ENCODE results near the gene BHLHE40.
"Not testable (repeated sequence)": the region's sequence is repeated elsewhere in the genome, so short reads cannot be mapped to it uniquely, and the experiment has no call there.

Gene BHLHE40

GRCh38 chr3:4956738-4957137 is 22.5 kb upstream of the BHLHE40 start:
- no peak for DNase-seq
- in situ Hi-C loops (cut with HindIII; ENCODE audit: low pct_ligation_motif_present, low pct_unique_long_range_greater_than_20kb, low sequenced_read_pairs), result no loop called here

GRCh38 chr3:4957978-4958377 is 21.3 kb upstream of the BHLHE40 start:
- no peak for DNase-seq
- in situ Hi-C loops (cut with HindIII; ENCODE audit: low pct_ligation_motif_present, low pct_unique_long_range_greater_than_20kb, low sequenced_read_pairs), result no loop called here

DNA sequence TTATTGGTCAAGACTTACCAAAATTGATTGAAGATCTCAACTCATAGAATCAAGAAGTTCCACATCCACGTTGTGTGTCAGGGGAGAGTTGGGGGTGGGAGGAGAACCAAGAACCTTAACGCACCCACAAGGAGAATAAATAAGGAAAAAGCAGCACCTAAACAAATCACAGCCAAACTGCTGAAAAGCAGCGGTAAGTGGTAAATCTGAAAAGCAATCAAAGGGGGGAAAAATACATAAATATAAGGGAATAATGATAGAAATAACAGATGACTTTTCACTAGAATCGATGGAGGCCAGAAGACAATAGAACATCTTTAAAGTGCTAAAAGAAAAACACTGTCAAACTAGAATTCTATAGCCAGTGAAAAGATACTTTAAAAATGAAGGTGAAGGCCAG is 20.1 kb upstream of the BHLHE40 start:
- in situ Hi-C loops (cut with HindIII; ENCODE audit: low pct_ligation_motif_present, low pct_unique_long_range_greater_than_20kb, low sequenced_read_pairs), result no loop called here
- no peak for DNase-seq

- in situ Hi-C loops (cut with HindIII; ENCODE audit: low pct_ligation_motif_present, low pct_unique_long_range_greater_than_20kb, low sequenced_read_pairs); DNase-seq: not testable (repeated sequence)
Observed at GRCh38 chr3:4961865-4962264, 17.4 kb upstream of the BHLHE40 start.

DNA sequence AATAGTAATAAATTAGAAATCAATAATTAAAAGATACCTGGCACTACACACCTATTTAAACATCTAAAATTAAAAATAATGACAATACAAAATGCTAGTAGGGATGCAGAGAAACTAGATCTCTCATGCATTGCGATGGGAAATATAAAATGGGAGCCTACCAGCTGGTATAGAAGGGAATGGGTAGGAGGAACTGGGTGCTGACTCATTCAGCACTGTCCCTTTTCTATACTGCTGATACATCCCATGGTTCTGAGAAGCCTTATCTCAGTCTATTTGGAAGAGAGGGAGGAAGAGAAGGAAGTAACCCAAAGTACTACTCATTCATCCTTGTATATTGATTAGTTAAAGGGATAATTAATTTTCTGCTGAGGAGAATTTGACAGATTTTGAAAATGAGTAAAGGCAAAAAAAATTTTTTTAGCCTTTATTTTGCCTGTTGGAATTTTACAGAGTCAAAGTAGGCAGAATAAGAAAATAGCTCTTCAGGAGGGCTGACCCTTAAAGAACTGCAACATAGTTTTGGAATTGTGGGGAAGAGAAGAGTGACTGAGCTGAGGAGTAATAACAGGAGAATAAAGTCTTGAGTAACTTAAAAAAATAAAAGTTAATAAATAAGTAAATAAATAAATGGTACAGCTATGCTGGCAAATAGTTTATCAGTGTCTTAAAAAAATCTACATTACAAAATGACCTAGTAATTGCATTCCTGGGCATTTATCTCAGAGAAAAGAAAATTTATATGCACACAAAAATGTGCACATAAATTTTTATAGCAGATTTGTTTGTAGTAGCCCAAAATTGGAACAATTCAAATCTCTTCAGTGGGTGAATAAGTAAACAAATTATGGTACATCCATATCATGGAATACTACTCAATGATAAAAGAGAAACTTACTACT is 15.3 kb upstream of the BHLHE40 start:
- in situ Hi-C loops (cut with HindIII; ENCODE audit: low pct_ligation_motif_present, low pct_unique_long_range_greater_than_20kb, low sequenced_read_pairs), result no loop called here

DNA sequence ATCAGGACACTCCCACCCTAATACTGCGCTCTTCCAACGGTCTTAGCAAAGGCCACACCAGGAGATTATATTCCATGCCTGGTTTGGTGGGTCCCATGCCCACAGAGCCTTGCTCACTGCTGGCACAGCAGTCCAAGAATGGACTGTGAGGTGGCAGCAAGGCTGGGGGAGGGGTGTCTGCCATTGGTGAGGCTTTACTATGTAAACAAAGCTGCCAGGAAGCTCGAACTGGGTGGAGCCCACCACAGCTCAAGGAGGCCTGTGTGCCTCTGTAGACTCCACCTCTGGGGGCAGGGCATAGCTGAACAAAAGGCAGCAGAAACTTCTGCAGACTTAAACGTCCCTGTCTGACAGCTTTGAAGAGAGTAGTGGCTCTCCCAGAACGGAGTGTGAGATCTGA is 13.2 kb upstream of the BHLHE40 start:
- DNase-seq; in situ Hi-C loops (cut with HindIII; ENCODE audit: low pct_ligation_motif_present, low pct_unique_long_range_greater_than_20kb, low sequenced_read_pairs): not testable (repeated sequence)

More for the DNA sequence above, 15.3 kb upstream of the BHLHE40 start:
- no peak for DNase-seq

GRCh38 chr3:4967683-4968082 is 11.6 kb upstream of the BHLHE40 start:
- DNase-seq; in situ Hi-C loops (cut with HindIII; ENCODE audit: low pct_ligation_motif_present, low pct_unique_long_range_greater_than_20kb, low sequenced_read_pairs): not testable (repeated sequence)

DNA sequence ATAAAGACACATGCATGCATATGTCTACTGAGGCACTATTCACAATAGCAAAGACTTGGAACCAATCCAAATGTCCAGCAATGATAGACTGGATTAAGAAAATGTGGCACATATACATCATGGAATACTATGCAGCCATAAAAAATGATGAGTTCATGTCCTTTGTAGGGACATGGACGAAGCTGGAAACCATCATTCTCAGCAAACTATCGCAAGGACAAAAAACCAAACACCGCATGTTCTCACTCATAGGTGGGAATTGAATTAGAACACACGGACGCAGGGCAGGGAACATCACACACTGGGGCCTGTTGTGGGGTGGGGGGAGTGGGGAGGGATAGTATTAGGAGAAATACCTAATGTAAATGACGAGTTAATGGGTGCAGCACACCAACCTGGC is 7.8 kb upstream of the BHLHE40 start:
- DNase-seq; in situ Hi-C loops (cut with HindIII; ENCODE audit: low pct_ligation_motif_present, low pct_unique_long_range_greater_than_20kb, low sequenced_read_pairs): not testable (repeated sequence)

GRCh38 chr3:4971838-4972237 is 7.4 kb upstream of the BHLHE40 start:
- in situ Hi-C loops (cut with HindIII; ENCODE audit: low pct_ligation_motif_present, low pct_unique_long_range_greater_than_20kb, low sequenced_read_pairs), result no loop called here
- no peak for DNase-seq

DNA sequence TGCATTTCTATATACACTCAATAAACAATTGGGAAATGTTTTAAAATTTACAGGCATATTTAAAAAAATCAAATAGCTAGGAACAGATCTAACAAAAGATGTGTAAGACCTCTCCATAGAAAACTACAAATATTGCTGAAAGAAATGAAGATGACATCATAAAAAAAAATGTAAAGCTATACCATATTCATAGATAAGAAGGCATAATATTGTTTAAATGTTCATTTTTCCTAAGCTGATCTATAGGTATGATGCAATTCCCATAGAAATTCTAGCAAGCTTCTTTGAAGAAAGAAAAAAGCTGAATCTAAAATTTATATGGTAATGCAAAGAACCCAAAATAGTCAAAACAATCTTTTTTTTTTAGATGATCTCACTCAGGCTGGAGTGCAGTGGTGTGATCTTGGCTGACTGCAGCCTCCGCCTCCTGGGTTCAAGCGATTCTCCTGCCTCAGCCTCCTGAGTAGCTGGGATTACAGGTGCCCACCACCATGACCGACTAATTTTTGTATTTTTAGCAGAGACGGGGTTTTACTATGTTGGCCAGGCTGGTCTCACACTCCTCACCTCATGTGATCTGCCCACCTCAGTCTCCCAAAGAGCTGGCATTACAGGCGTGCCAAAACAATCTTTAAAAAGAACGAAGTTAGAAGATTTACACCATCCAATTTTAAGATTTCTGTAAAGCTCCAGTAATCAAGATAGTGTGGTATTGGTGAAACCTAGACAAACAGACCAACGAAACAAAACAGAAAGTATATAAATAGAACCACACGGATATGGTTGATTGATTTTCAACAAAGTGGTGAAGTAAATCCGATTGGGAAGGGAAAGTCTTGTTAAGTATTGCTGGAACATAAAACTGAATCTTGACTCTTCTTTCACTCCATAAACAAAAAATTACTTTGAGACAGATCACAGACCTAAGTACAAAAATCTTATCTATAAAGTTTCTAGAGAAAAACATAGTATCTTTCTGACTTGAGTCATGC is 6.3 kb upstream of the BHLHE40 start:
- DNase-seq, result no peak
- in situ Hi-C loops (cut with HindIII; ENCODE audit: low pct_ligation_motif_present, low pct_unique_long_range_greater_than_20kb, low sequenced_read_pairs), result no loop called here

- in situ Hi-C loops (cut with HindIII; ENCODE audit: low pct_ligation_motif_present, low pct_unique_long_range_greater_than_20kb, low sequenced_read_pairs), result no loop called here
- no peak for DNase-seq
Observed at GRCh38 chr3:4974154-4974553, 5.1 kb upstream of the BHLHE40 start.

- in situ Hi-C loops (cut with HindIII; ENCODE audit: low pct_ligation_motif_present, low pct_unique_long_range_greater_than_20kb, low sequenced_read_pairs), result no loop called here
Observed at GRCh38 chr3:4976109-4976508, 3.1 kb upstream of the BHLHE40 start.

DNA sequence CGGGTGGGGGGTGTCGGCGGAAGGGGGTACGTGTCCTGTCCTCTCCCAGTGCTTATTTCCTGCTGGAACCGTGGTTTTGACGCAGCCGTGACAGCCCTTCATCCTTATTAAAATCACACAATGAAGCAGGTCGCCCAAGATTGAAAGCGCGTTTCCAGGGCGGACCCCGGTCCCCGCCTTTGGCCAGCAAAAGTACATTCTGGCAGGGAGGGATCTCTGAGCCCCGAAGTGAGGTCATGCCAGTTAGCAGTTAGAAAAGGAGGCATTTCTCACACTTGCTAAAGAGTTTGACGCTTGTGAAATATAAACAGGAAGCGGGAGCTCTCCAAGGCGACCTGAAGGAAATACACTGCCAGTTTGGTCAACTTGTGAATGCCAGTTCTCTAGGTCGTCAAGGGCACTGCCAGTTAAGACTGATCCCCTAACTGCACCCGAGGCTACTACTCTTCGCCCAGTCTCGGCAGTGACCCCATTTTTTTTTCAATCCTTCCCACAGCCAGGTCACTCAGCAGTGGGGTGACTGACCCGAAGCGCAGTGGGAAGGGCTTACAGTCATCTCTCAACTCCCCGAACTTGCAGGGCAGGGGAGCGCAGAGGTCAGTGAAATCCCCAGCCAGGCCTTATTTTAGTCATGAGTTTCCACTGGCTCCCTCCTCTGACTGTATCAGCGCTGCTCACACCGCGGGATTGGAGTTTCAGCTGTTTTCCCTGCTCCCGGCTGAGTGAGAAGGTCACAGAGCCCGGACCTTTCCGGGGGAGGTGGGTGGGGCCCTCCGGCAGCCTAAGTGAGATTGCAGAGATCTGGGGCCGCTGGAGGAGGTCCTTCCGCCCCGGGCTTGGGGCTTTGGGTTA is 2.0 kb upstream of the BHLHE40 start:
- in situ Hi-C loops (cut with HindIII; ENCODE audit: low pct_ligation_motif_present, low pct_unique_long_range_greater_than_20kb, low sequenced_read_pairs), result no loop called here
- peak; percentile 82 for DNase-seq

More at GRCh38 chr3:4976109-4976508, 3.1 kb upstream of the BHLHE40 start:
- peak; percentile 87 for DNase-seq

- DNase-seq, result no peak
- in situ Hi-C loops (cut with HindIII; ENCODE audit: low pct_ligation_motif_present, low pct_unique_long_range_greater_than_20kb, low sequenced_read_pairs), result no loop called here
Observed at GRCh38 chr3:4977853-4978203, 1.4 kb upstream of the BHLHE40 start.

GRCh38 chr3:4978204-4978965 is 852 bp upstream of the BHLHE40 start:
- peak; percentile 93 for DNase-seq
- in situ Hi-C loops (cut with HindIII; ENCODE audit: low pct_ligation_motif_present, low pct_unique_long_range_greater_than_20kb, low sequenced_read_pairs), result no loop called here

DNA sequence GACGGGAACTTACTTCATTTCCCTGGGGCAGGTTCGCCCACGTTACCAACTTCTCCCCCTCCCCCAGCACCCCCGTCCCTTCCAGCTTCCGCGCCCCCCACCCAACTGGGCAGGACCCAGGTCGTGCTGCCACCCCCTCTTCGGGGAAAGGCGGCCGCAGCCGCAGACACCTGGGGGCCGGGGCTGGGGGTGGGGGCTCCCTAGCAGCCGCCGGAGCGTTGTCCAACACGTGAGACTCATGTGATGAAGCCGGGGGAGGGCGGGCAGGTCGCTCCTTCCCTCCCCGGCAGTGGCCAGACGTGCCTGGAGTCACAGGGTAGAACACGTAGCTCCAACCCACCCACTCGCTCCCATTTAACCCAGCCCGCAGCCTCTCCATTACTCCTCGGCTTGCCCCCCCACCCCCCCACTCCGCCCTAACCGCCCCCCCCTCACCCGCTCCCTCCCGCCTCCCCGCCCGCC is 240 bp upstream of the BHLHE40 start:
- in situ Hi-C loops (cut with HindIII; ENCODE audit: low pct_ligation_motif_present, low pct_unique_long_range_greater_than_20kb, low sequenced_read_pairs), result no loop called here
- DNase-seq, result peak; percentile 93
